GM12892 (cell line): ENCODE results near the gene ABI2.

Experiments
- POLR2A ChIP-seq: IDR thresholded peaks from 2 replicates; pipeline ENCODE4 v1.6.1; 2011; ENCODE audit warnings: low read depth, low read length, control low read depth
- POLR2AphosphoS5 ChIP-seq: IDR thresholded peaks from 2 replicates; pipeline ENCODE4 v1.6.1; 2011; ENCODE audit warnings: low read depth, low read length, control low read depth
- TAF1 ChIP-seq: IDR thresholded peaks from 2 replicates; pipeline ENCODE4 v1.6.1; 2011; ENCODE audit warnings: low read depth, mild to moderate bottlenecking, control low read depth, low read length, borderline replicate concordance

GRCh38 chr2:203366639-203367466, 38.7 kb downstream of the ABI2 start:
- TF ChIP-seq TAF1 = no peak
- TF ChIP-seq POLR2A = no peak
- no peak for TF ChIP-seq POLR2AphosphoS5
